Choroid plexus epithelial cell (primary cell): ENCODE data around the gene VTCN1.

Experiments used
- DNase-seq: peaks from one replicate; pipeline ENCODE4 v3.0.0-alpha.2; 2010; ENCODE audit warnings: low read depth
- H3K4me3 ChIP-seq: 2 replicates; pipeline ENCODE4 v1.5.1; 2011; ENCODE audit warnings: low read depth, mild to moderate bottlenecking, control low read depth, low read length, moderate library complexity
- TF ChIP-seq, protein P1 (sequence below): conservative IDR thresholded peaks from 2 replicates; pipeline ENCODE4 v1.5.1; 2011; ENCODE audit warnings: low read depth, mild to moderate bottlenecking, control low read depth, inconsistent platforms, low read length, moderate library complexity

Gene VTCN1

DNA sequence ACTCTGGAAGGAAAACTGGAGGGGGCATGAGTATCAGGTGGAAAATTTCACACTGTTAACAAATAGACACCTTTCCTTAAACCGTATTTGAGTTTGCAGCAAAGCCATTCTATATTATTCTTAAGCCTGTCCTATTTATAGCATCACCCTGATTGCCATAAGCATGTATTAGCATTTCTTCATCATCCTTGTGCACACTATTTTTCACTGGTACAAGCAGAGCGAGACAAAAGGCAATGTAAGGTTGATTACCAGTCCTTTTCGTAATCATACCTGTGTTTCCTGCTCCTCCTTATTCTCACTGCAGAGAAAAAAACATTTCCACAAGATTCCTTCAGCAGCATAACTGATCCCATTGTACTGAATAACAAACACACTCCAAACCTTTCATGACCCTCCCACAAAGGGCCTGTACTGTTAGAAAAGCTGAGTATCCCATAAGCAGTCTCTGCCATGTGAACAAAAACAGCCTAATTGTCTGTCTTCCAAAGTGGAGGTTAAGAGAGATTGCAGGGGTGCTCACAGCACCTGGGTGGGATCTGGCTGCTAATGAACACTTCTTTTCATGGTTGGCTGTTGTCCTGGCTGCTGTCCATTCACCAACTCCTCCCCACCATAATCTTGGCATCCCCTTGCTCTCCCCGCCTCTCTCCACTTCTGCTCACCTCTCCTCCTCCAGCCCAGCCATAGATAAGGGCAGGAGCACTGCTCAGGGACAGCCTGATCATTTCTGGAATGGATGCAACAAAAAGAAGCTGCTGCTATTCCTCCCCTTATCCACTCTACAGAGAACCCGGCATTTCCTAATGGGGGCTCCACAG, 30.4 kb downstream of the VTCN1 start:
- no peak overlapping the region for H3K4me3 ChIP-seq
- TF ChIP-seq, protein P1, sequence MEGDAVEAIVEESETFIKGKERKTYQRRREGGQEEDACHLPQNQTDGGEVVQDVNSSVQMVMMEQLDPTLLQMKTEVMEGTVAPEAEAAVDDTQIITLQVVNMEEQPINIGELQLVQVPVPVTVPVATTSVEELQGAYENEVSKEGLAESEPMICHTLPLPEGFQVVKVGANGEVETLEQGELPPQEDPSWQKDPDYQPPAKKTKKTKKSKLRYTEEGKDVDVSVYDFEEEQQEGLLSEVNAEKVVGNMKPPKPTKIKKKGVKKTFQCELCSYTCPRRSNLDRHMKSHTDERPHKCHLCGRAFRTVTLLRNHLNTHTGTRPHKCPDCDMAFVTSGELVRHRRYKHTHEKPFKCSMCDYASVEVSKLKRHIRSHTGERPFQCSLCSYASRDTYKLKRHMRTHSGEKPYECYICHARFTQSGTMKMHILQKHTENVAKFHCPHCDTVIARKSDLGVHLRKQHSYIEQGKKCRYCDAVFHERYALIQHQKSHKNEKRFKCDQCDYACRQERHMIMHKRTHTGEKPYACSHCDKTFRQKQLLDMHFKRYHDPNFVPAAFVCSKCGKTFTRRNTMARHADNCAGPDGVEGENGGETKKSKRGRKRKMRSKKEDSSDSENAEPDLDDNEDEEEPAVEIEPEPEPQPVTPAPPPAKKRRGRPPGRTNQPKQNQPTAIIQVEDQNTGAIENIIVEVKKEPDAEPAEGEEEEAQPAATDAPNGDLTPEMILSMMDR = no peak
- DNase-seq = no peak

DNA sequence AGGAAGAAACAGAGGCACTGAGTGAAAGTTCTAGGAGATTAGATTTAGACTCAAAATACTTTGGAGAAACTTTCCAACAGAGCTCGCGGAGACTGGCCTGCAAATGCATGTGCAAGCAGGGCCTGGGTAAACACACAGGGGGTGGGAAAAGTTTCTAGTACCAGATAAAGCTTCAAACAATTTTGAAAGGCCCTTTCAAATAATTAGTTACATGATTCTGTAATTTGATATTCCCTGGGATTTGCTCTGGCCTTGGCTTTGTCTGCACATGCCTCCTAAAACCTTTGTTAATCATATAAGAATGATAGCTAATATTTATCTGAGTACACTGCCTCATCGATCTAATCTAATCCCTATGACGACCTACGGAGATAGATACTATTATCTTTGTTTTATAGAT, 31.3 kb downstream of the VTCN1 start:
- H3K4me3 ChIP-seq = no peak overlapping the region
- no peak for DNase-seq
- TF ChIP-seq, protein P1 = no peak

DNA sequence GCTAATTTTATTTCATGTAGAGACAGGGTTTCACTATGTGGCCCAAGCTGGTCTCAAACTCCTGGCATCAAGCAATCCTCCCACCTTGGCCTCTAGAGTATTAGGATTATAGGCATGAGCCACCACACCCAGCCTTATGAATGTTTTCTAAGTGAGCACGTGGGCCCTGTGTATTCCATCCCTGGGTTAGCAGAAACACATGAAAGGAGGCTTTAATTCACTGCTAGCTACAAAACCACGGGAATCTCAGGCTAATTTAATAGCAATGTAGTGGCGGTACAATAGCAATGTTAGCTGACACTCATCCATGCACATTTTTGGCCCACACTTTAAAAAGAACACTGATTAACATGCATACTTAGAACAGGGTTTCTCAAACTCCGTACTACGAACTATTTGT, 32.0 kb downstream of the VTCN1 start:
- H3K4me3 ChIP-seq = no peak overlapping the region
- no peak for DNase-seq
- TF ChIP-seq, protein P1 = no peak

DNA sequence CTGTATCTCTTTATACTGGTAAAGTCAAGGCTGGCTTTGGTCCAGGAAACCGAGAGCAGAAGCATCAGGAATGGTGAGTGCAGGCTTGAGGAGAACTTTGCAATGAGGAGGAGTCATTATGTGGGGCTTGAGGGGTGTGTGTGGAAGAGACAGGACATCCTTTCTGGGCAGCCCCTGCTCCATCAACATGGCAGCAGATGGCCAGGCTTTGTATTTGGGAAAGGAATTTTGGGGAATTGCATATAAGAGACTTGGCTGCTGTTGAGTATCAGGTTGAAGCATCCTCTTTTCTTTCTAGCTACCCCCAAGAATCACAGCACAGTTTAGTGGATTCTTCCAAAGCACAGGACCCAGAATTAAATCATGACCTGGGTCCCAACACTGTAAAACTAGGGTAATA, 33.4 kb downstream of the VTCN1 start:
- TF ChIP-seq, protein P1 = no peak
- DNase-seq = no peak
- no peak overlapping the region for H3K4me3 ChIP-seq

DNA sequence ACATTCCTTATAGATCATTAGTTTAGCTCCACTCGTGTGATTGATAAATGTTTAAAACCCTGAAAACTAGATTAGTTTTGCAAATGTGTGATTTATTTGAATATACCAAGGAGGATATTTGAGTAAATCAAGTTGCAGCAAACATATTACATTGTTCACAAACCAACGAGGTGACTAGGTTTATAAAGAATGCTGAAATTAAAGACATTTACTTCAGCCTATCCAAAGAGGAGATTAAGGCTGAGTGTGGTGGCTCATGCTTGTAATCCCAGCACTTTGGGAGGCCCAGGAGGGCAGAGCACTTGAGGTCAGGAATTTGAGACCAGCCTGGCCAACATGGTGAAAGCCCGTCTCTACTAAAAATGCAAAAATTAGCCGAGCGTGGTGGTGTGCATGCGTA, 34.1 kb downstream of the VTCN1 start:
- H3K4me3 ChIP-seq = no peak overlapping the region
- no peak for DNase-seq
- TF ChIP-seq, protein P1 = no peak

DNA sequence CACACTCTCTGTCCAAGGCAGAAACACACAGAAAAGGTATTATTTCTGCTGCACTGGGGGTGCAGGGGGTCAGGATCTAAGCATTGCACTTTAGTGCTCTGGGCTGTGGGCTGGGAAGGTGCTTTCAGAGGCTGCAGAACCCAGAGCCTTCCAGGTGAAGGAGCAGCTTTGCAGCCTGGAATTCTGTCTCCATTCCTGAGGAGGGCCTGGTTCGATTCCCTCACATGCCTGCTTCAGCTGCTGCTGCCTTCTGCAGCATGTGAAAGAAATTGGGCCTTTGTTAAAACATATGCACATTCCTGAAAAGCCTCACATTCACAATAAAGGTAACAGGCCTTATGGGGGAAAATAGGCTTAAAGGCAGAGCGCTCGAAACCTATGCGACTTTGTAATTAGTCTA, 35.9 kb downstream of the VTCN1 start:
- DNase-seq = no peak
- TF ChIP-seq, protein P1 = no peak
- H3K4me3 ChIP-seq = no peak overlapping the region

DNA sequence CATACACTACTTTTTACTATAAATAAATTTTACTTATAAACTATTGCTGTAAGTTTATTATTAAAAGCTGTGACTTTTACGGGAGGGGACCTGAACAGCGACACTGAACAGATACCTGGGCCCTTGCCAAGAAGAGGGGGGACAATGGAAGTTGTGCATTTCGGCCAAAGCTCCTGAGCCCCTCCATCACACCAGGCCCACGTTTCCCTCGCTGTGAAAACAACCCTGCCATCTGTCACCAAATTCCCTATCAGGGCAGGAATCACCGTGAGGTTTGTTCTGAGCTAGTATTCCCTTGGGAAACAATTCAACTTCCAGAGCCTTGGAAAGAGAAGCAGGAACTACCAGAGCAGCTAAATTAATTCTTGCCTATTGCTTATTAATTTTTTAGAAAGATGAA, 37.0 kb downstream of the VTCN1 start:
- DNase-seq = no peak
- TF ChIP-seq, protein P1 = no peak
- H3K4me3 ChIP-seq = no peak overlapping the region
